Activated CD8-positive, alpha-beta memory T cell treated with anti-CD3 and anti-CD28 coated beads for 48 hours (primary cell): Measurements from ENCODE around the gene METTL21A.

Experiments used
- DNase-seq, 3 experiments: peaks; one replicate each; pipeline ENCODE4 v3.0.0-alpha.2; 2020; ENCODE audit warnings: low read depth in 2 of 3, low spot score in 2 of 3

The METTL21A gene

DNA sequence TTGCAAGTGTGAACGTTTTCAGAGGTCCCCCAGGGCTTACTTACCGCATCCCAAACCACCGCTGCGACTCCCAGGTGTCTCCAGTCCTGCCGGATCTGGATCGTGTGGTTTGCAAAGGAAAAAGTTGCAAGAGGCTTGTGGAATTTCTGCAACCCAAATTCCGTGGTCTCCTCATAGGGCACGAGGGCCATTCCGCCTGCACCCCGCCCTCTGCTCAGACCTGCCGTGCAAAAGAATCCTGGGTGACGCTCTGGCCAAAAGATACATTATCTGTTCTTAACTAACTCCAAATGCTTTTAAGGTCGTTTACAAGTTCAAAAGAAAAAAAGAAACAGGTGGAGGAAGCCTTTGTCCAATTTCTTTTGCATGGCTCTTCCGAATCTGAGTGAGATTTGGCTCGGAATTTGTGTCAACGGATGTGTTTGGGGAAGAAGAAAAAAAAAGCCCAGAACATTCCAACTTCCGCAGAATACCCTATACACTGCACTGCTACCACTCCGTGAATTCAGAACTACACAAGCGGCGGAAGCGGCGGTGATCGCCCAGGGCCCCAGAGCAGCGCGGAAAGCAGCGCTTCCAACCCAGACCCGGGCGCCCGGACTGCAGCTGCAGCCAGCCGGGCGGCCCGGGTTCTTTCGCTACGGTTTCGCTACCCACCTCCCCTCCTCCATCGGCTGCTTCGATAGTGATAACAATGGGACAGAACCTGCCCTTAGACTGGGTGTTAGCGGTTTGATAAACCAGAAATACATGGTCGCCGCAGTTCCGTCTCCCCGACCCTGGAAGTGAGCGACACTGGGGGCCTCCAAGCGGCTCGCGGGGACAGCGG is 795 bp downstream of the METTL21A start:
- DNase-seq = peak in 1 of 3 experiments; percentile 19

GRCh38 chr2:207621501-207622039 is 3.6 kb downstream of the METTL21A start:
- DNase-seq = no peak

GRCh38 chr2:207619764-207620203 is 5.4 kb downstream of the METTL21A start:
- no peak for DNase-seq

DNA sequence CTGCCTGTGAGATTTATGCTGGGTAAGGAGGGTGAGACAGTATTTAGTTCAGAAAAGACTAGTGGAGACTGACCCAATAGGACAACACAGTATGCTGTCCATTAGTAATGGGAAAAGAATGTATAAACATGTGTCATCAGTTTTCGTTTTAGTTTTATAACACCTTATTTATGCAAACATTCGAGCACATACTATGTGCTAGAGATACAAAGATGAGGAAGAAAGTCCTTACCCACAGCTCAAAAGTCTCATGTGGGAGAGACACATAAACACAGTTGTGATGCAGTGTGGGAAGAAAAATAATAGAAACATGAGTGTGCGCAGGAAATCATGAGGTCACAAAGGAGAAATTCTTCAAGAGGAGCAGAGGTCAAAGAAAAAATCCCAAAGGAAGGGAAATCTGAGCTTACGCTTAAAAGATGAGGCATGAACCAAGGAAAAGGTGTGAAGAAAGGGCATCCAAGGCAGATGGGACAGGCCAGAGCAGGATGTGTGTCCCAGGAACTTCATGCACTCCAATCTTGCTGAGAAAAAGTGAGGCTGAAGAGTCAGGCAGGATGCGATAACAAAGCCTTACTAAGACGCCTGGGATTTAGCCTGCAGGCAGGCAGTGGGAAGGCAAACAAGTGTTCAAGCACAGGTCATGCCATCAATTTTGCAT is 8.1 kb downstream of the METTL21A start:
- DNase-seq = no peak

DNA sequence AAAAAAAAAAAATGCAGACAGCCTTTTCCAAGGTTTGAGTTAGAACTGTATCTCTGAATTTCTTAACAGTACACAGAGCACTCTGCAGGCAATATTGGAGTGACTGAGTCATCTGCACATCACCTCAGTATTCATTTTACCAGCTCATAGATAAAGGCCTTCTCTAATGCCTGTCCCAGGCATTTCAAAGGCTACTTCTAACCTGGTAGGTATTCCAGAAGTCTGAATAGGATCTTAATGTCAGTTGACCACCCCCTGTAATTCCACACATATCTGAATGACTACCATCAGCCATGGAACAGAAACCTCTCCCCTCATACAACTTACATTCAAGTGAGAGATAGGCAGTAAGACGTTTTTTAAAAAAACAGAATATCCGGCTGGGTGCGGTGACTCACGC is 9.0 kb downstream of the METTL21A start:
- DNase-seq = no peak

DNA sequence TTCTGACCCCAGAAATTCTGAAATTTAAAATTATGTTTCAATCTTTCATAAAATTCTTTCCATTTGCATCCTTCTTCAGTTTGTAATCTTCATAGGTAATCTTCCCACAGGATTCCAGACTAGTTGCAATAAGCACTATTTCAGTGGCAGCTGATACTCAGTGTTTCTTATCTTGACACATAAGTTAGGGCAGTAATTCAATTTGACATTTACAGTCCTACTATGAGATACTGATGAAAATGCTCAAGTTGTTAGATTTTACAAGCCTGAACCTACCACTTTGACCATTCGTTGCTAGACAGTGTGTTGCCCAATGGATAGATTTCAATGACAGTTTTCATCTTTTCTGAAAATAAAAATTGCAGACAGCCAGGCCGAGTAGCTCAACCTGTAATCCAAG is 10.4 kb downstream of the METTL21A start:
- no peak for DNase-seq

- no peak for DNase-seq
Observed at GRCh38 chr2:207612714-207613113, 12.5 kb downstream of the METTL21A start.

- no peak for DNase-seq
Observed at GRCh38 chr2:207606829-207607228, 18.4 kb downstream of the METTL21A start.

GRCh38 chr2:207606399-207606798 is 18.8 kb downstream of the METTL21A start:
- no peak for DNase-seq

GRCh38 chr2:207603486-207603885 is 21.7 kb downstream of the METTL21A start:
- no peak for DNase-seq

GRCh38 chr2:207601774-207602173 is 23.4 kb downstream of the METTL21A start:
- DNase-seq = no peak

GRCh38 chr2:207600231-207600630 is 25.0 kb downstream of the METTL21A start:
- DNase-seq = no peak

DNA sequence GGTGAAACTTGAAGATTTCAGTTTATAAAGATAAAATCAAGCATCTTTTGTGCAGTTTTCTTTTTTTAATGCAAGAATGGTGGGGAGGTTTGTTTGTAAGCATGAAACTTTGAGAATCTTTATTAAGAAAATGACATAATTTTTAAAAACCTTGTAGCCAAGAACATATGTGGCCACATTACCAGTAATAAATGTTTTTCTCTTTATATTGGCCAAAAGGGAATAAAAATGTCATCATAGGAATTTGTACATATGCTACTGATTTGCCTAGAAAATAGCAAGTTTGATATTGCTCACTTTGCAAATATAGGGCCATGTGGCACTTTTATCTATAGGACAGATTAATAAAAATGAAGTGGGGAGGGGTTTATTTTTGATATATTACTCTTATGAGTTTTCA is 25.6 kb downstream of the METTL21A start:
- no peak for DNase-seq

DNA sequence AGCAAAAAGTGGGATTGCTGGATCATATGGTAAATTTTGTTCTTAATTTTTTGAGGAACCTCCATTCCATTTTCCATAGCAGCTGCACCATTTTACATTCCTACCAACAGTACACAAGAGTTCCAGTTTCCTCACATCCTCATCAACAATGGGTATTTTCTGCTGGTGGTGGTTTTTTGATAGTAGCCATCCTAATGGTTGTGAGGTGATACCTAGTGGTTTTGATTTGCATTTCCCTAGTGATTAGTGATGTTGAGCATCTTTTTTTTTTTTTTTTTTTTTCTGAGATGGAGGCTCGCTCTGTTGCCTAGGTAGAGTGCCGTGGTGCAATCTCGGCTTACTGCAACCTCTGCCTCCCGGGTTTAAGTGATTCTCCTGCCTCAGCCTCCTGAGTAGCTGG is 30.5 kb downstream of the METTL21A start:
- no peak for DNase-seq

- no peak for DNase-seq
Observed at GRCh38 chr2:207594264-207594663, 30.9 kb downstream of the METTL21A start.

GRCh38 chr2:207593277-207593676 is 31.9 kb downstream of the METTL21A start:
- DNase-seq = no peak

- DNase-seq = no peak
Observed at GRCh38 chr2:207589143-207589542, 36.1 kb downstream of the METTL21A start.

DNA sequence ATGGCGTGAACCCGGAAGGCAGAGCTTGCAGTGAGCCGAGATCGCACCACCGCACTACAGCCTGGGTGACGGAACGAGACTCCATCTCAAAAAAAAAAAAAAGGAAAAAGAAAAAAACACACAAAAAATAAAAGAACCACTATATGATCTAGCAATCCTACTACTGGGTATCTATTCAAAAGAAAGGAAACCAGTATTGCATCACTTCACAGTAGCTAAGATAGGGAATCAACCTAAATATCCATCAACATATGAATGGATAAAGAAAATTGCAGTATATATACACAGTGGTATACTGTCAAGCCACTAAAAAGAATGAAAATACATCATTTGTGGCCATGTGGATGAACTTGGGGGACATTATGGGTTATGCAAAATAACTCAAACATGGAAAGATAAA is 37.9 kb downstream of the METTL21A start:
- no peak for DNase-seq

GRCh38 chr2:207584952-207585351 is 40.2 kb downstream of the METTL21A start:
- DNase-seq = no peak

DNA sequence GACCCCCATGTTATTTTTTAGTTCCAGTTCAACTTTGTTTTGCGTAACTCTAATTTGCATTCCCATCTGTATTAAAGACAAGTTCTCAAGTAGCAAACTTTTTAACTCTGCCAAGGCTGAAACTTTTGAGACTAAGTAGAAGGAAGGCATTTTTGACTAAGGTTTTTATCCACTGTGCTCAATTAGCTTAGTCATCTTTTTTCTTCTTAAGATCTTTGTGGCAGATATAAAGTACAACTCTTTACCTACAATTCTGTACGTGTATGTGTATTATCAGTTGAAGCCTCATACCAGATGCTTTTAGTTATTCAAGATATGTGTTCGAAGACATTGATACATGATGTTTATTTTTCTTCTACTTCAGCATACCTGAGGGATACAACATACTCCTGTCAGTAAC is 53.8 kb downstream of the METTL21A start:
- DNase-seq = no peak

DNA sequence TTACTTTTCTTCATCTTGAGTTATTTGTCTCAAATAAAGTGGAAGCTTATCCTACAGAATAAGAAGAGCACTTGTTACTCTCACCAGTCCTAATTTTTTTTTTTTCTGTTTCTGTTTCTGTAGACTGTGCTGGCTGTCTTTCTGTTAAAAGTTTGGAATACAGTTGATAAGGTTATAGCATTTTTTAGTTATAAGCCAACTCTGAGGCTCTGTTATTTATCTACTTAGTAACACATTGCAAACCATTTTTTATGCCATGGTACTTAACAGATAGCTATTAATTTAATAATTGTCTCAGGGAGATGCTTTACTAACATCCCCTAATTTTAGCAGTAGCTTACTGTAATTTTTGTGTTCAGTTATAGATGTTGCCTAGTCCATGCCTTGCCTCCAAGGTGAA is 57.5 kb downstream of the METTL21A start:
- DNase-seq = no peak

DNA sequence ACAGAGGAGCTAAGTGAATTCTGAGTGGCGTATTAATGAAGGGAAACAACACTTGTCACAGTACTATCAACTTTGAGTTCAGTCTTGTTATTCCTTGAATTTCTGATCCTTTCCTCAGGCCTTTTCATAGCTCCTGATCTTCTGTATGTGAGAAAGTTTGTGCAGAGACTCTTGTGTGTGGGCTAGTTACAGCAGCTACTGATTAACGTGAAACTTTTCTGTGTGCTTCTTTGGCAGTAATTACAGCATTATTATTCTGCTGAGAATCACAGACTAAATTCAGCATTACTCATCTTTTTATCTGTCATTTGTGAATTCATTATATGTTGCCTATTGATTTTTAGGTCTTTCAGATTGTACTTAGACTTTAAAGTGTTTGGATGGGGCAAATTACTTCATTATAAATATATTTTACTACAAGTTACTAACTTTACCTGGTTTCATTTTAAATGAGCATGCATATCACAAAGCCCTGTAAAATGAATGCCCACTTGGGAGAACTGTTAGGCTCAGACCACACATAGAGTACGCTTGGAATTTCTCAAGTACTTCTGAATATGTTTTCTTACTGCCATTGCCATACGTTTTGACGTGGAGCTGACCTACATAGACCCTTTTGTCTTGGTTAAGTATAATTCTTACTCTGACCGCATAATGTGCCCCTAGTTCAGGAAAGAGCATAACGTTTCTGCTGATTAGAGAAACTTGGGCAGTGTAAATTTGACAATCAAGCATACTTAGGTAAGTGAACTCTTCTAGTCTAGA is 59.3 kb downstream of the METTL21A start:
- DNase-seq = no peak
